Measurements from ENCODE around the gene MAJIN. TPM values are rescaled to one million over a fixed set of nuclear protein-coding genes. Genes with fewer than 3 reads are reported as not detected.
A peak's percentile ranks its signal among the peaks of the same experiment; 100 is the strongest.

Gene MAJIN
- total RNA-seq, 3 donors from 2014 or later (not counting 1 experiment from before 2014, with no cell fraction given): not detected

- H3K36me3 Mint-ChIP-seq: no peaks in the 10 kb centered on the region
- H3K27ac Mint-ChIP-seq: no peak overlapping the region
- TF ChIP-seq CTCF (IDR thresholded peaks at IDR 0.05): no peak
- no peak overlapping the region for H3K4me3 ChIP-seq (ENCODE audit: low read length)
- H3K4me1 Mint-ChIP-seq: no peaks in the 10 kb centered on the region
- no peaks in the 10 kb centered on the region for H3K9me3 Mint-ChIP-seq
- H3K27me3 Mint-ChIP-seq (ENCODE audit: low read depth in 2 of 2): no peaks in the 10 kb centered on the region
- ATAC-seq: no peak
- DNase-seq: no peak
- H3K27ac ChIP-seq (ENCODE audit: low read length): no peak overlapping the region
- H3K36me3 ChIP-seq (ENCODE audit: control insufficient read depth, insufficient read depth, low read length): peaks cover 72% of the 10 kb centered on the region
- H3K27me3 ChIP-seq (ENCODE audit: control insufficient read depth, insufficient read depth, low read length): no peaks in the 10 kb centered on the region
- H3K4me3 Mint-ChIP-seq: no peak overlapping the region
- intact Hi-C loops (cut with micrococcal nuclease): no loop called here
- 97% methylated on average over 13 of the region's 13 CpGs for WGBS (ENCODE audit: insufficient coverage)
- no peaks in the 10 kb centered on the region for H3K9me3 ChIP-seq (ENCODE audit: control insufficient read depth, insufficient read depth, low read length)
- H3K4me1 ChIP-seq (ENCODE audit: control insufficient read depth, insufficient read depth, low read length): no peaks in the 10 kb centered on the region
Measured at GRCh38 chr11:64906314-64906635, 65.6 kb downstream of the MAJIN start.

DNA sequence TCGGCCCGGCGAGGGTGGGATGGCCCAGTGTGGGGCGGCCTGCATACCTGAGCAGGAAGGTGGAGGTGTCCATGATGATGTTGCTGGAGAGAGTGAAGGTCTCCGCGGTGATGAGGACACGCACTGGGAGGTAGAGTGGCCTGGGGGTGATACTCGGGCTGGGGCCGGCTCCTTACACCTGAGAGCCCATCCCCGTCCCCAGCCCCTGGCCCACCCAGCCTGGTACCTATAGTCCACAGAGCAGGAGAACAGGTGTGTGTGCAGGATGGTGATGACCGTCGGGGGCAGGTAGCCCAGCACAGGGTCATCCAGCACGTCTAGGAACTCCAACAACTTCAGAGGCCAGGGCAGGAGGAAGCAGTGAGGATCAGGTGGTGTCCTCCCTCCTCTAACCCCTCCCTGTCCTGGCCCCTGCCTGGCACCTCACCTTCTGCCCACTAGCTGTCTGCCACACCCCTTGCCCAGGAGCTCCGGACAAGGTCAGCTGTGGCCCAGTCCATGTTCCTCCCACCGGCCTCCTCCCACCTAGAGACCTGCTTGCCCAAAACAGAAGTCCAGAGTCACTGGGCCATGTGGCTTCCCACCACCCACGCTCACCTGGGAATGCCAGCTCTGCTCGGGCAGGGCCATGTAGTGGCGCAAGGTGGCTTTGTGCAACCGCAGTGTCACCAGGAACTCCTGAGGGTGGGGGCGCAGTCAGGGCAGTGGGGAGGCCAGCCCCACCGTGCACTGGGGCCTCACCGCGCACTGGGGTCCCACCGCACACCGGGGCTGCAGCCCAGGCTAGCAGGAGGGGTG is 66.2 kb downstream of the MAJIN start:
- Histone ChIP-seq H3K4me1 (ENCODE audit: control insufficient read depth, insufficient read depth, low read length) (no peaks in the 10 kb centered on the region), H3K36me3 (ENCODE audit: control insufficient read depth, insufficient read depth, low read length) (peaks cover 67% of the 10 kb centered on the region), H3K9me3 (ENCODE audit: control insufficient read depth, insufficient read depth, low read length) (no peaks in the 10 kb centered on the region), H3K4me3 (ENCODE audit: low read length) (no peak overlapping the region), H3K27me3 (ENCODE audit: control insufficient read depth, insufficient read depth, low read length) (no peaks in the 10 kb centered on the region), H3K27ac (ENCODE audit: low read length) (no peak overlapping the region)
- ATAC-seq: peak in 1 of 3 donors; percentile 10
- Mint-ChIP-seq H3K27me3 (ENCODE audit: low read depth in 2 of 2) (no peaks in the 10 kb centered on the region), H3K27ac (peak overlapping the region in 1 of 2 donors; percentile 8), H3K4me1 (no peaks in the 10 kb centered on the region), H3K36me3 (no peaks in the 10 kb centered on the region), H3K9me3 (no peaks in the 10 kb centered on the region), H3K4me3 (no peak overlapping the region)
- DNase-seq: no peak
- 96% methylated on average over 25 of the region's 25 CpGs for WGBS (ENCODE audit: insufficient coverage)
- intact Hi-C loops (cut with micrococcal nuclease): no loop called here
- TF ChIP-seq CTCF (IDR thresholded peaks at IDR 0.05): no peak

- DNase-seq (no peak), ATAC-seq (no peak)
- Mint-ChIP-seq H3K9me3 (no peaks in the 10 kb centered on the region), H3K27me3 (ENCODE audit: low read depth in 2 of 2) (no peaks in the 10 kb centered on the region), H3K27ac (no peak overlapping the region), H3K4me3 (no peak overlapping the region), H3K36me3 (no peaks in the 10 kb centered on the region), H3K4me1 (peaks cover 0 to 5% of the 10 kb centered on the region in 2 donors)
- H3K9me3 ChIP-seq (ENCODE audit: control insufficient read depth, insufficient read depth, low read length): no peaks in the 10 kb centered on the region
- no peak overlapping the region for H3K4me3 ChIP-seq (ENCODE audit: low read length)
- no peak overlapping the region for H3K27ac ChIP-seq (ENCODE audit: low read length)
- peaks cover 59% of the 10 kb centered on the region for H3K36me3 ChIP-seq (ENCODE audit: control insufficient read depth, insufficient read depth, low read length)
- 97% methylated on average over 23 of the region's 23 CpGs for WGBS (ENCODE audit: insufficient coverage)
- TF ChIP-seq CTCF (IDR thresholded peaks at IDR 0.05): no peak
- peaks cover 4% of the 10 kb centered on the region for H3K4me1 ChIP-seq (ENCODE audit: control insufficient read depth, insufficient read depth, low read length)
- intact Hi-C loops (cut with micrococcal nuclease): no loop called here
- no peaks in the 10 kb centered on the region for H3K27me3 ChIP-seq (ENCODE audit: control insufficient read depth, insufficient read depth, low read length)
Measured at GRCh38 chr11:64903291-64903833, 68.5 kb downstream of the MAJIN start.
